GM12865 (cell line): ENCODE results near the gene MAFF.
A peak's percentile ranks its signal among the peaks of the same experiment; 100 is the strongest.

Experiments used
- DNase-seq: peaks from one replicate; pipeline ENCODE4 v3.0.0; 2010; ENCODE audit warnings: low read depth
- H3K4me3 ChIP-seq: 2 replicates; pipeline ENCODE4 v1.5.1; 2011; ENCODE audit warnings: mild to moderate bottlenecking, low read depth, low read length, control low read depth
- CTCF ChIP-seq: IDR thresholded peaks from 2 replicates; pipeline ENCODE4 v1.5.1; 2011; ENCODE audit warnings: low read length, control low read depth, low read depth, inconsistent platforms; ENCODE audit not compliant: insufficient read depth; ENCODE audit errors: missing control alignments

MAFF gene

DNA sequence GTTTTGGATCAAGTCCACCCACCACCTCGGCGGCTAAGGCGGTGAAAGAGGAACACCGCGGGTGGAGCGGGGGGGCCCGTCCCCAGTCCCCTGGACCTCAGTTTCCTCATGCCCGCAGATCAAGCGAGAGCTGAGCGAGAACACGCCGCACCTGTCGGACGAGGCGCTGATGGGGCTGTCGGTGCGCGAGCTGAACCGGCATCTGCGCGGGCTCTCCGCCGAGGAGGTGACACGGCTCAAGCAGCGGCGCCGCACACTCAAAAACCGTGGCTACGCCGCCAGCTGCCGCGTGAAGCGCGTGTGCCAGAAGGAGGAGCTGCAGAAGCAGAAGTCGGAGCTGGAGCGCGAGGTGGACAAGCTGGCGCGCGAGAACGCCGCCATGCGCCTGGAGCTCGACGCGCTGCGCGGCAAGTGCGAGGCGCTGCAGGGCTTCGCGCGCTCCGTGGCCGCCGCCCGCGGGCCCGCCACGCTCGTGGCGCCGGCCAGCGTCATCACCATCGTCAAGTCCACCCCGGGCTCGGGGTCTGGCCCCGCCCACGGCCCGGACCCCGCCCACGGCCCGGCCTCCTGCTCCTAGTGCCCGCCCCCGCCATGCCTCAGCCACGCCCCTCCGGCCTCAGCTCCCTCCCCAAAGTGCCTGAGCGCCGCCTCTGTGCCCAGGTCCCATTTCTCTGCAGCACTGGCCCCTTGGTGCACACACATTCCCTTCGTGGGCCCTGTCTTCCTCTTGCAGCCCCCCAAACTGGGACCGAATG is 12.7 kb downstream of the MAFF start:
- peak; percentile 94 for DNase-seq
- peak; percentile 13 for TF ChIP-seq CTCF
- H3K4me3 ChIP-seq: peak overlapping the region; percentile 76

DNA sequence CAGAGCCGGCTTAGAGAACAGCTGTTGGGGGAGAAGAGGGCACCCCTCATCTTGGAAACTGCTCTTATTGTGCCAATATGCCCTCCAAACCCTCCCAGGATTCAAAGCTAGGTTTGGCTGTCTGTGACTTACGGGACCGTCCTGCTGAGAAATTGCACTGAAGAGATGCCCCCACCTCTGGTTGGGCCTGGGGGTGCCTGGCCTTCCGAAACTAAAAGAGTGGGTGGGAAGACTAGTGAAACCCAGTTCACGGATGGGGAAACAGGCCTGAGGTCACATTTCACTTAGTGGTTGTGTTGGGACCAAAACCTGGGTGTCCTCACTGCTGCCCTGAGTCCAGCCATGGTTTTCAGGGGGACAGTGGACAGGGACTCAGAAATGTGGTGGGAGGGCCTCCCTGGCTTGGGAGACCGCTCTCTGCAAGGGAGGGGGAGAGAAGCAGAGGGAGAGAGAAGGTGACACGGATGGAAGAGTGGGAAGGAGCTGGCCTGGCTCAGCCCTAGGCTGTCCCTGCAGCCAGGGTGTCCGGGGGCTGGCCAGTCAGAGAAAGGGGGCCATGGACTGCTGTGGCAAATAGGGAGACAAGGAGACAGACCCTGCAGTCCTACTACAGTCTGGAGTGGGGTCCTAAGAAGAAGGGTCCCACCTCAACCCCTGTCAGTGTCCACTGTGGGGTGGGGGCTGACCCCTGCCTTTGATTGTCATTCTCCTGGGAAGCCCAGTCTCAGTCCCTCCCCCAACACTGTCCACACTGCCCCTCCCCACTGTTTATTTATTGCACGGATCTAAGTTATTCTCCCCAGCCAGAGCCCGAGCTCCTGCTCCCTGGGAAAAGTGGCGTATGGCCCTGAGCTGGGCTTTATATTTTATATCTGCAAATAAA is 13.6 kb downstream of the MAFF start:
- no peak for TF ChIP-seq CTCF
- DNase-seq: no peak
- H3K4me3 ChIP-seq: peak overlapping the region; percentile 49

DNA sequence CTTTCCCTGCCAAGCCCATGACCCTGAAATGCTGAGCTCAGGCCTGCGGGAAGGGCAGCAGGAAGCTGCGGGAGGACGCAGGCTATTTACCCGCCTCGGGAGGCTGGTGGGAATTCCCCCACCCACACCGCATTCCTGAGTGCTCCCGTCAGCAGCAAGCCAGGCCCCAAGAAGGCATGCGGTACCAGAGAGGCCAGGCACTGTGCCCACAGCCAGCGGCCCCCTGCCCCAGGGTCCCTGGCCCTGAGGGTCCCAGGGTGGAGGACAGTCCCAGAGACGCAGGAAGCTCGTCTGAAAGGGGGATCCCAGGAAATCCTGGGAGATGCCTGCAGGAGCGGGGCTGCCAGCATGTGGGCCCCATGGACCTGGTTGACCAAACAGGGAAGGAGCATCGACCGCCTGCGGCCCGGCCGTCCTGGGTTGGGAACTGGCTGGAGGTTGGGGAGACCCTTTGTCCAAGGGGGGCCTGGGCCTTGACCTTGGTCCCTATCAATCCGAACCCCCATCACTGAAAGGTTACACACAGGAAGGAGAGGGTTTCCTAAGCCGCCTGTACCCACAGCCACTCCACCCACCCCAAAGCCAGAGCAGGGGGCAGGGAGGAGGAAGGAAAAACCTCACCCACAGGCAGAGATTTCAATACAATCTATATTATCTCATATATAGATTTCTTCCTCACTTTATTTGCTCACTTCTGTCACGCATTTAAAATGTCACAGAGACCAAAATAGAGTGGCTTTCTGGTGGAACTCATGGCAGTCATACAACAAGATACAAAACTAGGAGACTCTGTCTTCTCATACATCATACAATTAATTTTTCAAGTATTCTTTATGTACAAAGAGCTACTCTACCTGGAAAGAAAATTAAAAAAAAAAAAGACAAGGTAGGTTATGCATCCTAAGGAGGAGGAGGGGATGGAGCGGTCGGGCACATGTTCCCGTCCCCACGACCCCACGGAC is 17.1 kb downstream of the MAFF start:
- no peak for TF ChIP-seq CTCF
- peak; percentile 71 for DNase-seq
- no peak overlapping the region for H3K4me3 ChIP-seq

- H3K4me3 ChIP-seq: no peak overlapping the region
- TF ChIP-seq CTCF: no peak
- DNase-seq: no peak
Observed at GRCh38 chr22:38219632-38220031, 17.8 kb downstream of the MAFF start.

DNA sequence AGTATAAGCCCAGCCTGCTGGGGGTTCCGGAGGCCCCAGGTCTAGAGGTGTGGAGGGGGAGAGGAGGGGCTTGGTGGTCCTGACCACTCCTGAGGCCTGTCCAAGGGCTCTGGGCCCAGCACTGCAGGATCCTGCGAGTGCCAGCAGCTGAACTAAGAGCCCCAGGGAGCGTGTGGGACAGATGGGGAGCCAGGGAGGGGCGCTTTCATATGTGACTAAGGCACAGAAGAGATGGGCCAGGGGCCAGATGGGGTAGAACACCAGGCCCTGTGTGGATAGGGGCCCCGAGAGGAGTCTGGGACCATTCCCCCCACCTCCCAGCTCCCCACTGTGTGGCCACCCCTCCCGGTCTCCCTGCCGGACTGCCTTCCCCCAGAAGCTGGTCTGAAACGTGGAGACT is 18.4 kb downstream of the MAFF start:
- no peak for TF ChIP-seq CTCF
- DNase-seq: no peak

GRCh38 chr22:38220653-38221386 is 19.0 kb downstream of the MAFF start:
- DNase-seq: no peak
- no peak for TF ChIP-seq CTCF
- no peak overlapping the region for H3K4me3 ChIP-seq

More for the DNA sequence above, 18.4 kb downstream of the MAFF start:
- no peak overlapping the region for H3K4me3 ChIP-seq
